GM19193 (cell line): Measurements from ENCODE around the gene LRP1-AS.

Experiments used
- POLR2A ChIP-seq: IDR thresholded peaks from 4 replicates; pipeline ENCODE4 v1.6.1; 2011; ENCODE audit not compliant: insufficient read depth, insufficient read length; ENCODE audit errors: extremely low read depth

Gene LRP1-AS

DNA sequence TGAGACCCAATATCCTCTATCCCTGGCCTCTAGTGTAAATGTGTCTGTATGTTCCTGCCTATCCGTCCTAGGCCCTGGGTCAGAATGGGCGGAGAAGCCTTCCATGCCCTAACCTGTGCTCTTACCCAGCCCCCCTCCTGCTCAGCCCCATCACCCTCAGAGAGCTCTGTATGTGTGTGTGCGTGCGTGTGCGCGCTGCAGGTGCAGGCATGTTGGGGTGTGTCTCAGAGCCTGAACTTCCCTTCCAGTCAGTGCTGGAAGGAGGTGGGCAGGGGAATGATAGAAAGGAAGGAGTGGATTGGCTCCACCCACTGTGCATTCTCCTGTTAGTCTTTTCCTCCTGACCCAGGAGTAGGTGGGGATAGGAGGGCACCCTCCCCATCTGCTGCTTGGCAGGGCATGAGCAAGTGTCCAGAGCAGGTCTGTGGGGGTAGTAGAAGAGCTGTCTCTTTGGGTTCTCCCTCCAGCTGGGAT, 51.3 kb downstream of the LRP1-AS start:
- no peak for TF ChIP-seq POLR2A

DNA sequence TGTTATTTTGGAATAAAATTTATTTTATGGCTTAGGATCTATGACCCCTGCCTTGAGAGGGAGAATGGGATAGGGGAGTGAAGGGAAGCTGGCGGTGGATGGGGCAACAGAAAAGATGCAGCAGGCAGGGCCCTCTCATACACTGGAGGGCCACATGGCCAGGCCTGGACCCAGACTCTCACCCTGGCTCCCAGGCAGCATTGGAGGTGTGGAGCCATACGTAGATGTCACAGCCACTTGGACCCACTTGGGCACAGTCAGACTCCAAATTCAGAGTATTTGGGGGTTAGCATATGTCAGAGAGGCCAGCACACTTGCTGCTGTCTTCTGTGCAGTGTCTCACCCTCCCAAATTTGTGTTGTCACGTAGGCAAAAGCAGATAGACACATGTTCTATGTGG, 52.0 kb downstream of the LRP1-AS start:
- TF ChIP-seq POLR2A = no peak
